Ovary (tissue), 9 donors: ENCODE data around the gene KHDRBS2. TPM values are rescaled to one million over a fixed set of nuclear protein-coding genes. Genes with fewer than 3 reads are reported as not detected.

Source experiments
- DNase-seq, 5 donors: peaks; one replicate each; pipeline ENCODE4 v3.0.0-alpha.2; 2019 to 2020
- H3K27ac ChIP-seq, 2 donors: fragments of 200-600 bp; one replicate each; pipeline versions ENCODE4 v1.5.1 to v1.8.0; 2019 to 2022
- H3K27me3 ChIP-seq: fragments of 200-600 bp; one replicate; pipeline ENCODE4 v1.8.0; 2022
- H3K36me3 ChIP-seq: fragments of 200-600 bp; sonication (generic); one replicate; pipeline ENCODE4 v1.5.1; 2019
- H3K4me1 ChIP-seq: one replicate; pipeline ENCODE4 v1.8.1; 2013; ENCODE audit warnings: mild to moderate bottlenecking, moderate library complexity; ENCODE audit not compliant: insufficient read depth
- H3K4me3 ChIP-seq: fragments of 200-600 bp; sonication (generic); one replicate; pipeline ENCODE4 v1.5.1; 2017
- H3K9me3 ChIP-seq, 2 donors: fragments of 200-600 bp in 1 of 2; sonication (generic) in 1 of 2; one replicate each; pipeline versions ENCODE4 v1.5.1 to v1.8.1; 2013 to 2019; ENCODE audit warnings: mild to moderate bottlenecking in 1 of 2, moderate library complexity in 1 of 2
- CTCF ChIP-seq, 3 donors: fragments of 450-650 bp in 2 of 3; fragments of 200-600 bp in 1 of 3; IDR thresholded peaks; one replicate each; pipeline versions ENCODE4 v1.5.1 to v1.8.0; 2016 to 2022; ENCODE audit warnings: antibody characterized with exemption in 3 of 3, mild to moderate bottlenecking in 1 of 3
- EP300 ChIP-seq: sonication (generic); formaldehyde crosslinking; IDR thresholded peaks from one replicate; pipeline ENCODE4 v1.6.1; 2017; ENCODE audit warnings: antibody characterized with exemption
- POLR2A ChIP-seq: fragments of 450-650 bp; IDR thresholded peaks from one replicate; pipeline ENCODE4 v1.6.1; 2017; ENCODE audit warnings: antibody characterized with exemption, mild to moderate bottlenecking, moderate library complexity
- WGBS, 3 donors: extraction: QIAGEN DNeasy Blood & Tissue Kit in 1 of 3; methylation state at CpG; one replicate each; pipeline versions ENCODE4 v1.1.5 to v1.1.7; 2013 to 2017; 5-methylcytosine and 5-hydroxymethylcytosine counted together
- intact Hi-C, 4 donors: fragments of 100-400 bp; cut with DNase I; formaldehyde crosslinking; loops; one replicate each; pipeline versions ENCODE4 v1.11.0 to v1.15.1; 2022 to 2023
- polyA plus RNA-seq, 2 donors: library from polyadenylated mRNA; stranded (reverse); fragments of 200-250 nt in 1 of 2; fragments of 350-450 nt in 1 of 2; fragmentation: Illumina TruSeq in 1 of 2; extraction: RNeasy Lipid Tissue Mini Kit (QIAGEN cat#74804) in 1 of 2; gene quantifications; one replicate each; pipeline ENCODE4 v1.2.3, GENCODE V29; 2013 to 2014
- total RNA-seq, 7 donors: library from RNA; depleted of rRNA in 2 of 7; stranded (reverse); fragments of >200 nt in 2 of 7; fragmentation: NEBNext Ultra II Directional in 3 of 7; extraction: Animal tissue kit (Norgen Biotek cat#: 25700) in 3 of 7; gene quantifications; one replicate each; pipeline versions ENCODE4 v1.1.0 to v1.2.4, GENCODE V29; 2016 to 2023
- donor health status: DM: no; HTN: no; CAD: no; lungs with moderate emphysema.
- donor health status: DM: no; HTN: no; CAD: no.
- donor health status: Bipolar disorder and iron deficiency.
- donor health status: DM: yes; HTN: yes; CAD: no.
- donor health status: DM: no; HTN: no; CAD: no.
- donor health status: DM: yes; HTN: yes; CAD: no.

KHDRBS2 gene
- total and polyA plus RNA-seq, 9 donors: 0.07 to 2.2 (median 0.23) TPM; not detected in 3

- Histone ChIP-seq H3K4me3 (no peak overlapping the region), H3K9me3 (no peaks in the 10 kb centered on the region), H3K27me3 (no peaks in the 10 kb centered on the region), H3K27ac (no peak overlapping the region), H3K4me1 (no peaks in the 10 kb centered on the region), H3K36me3 (no peaks in the 10 kb centered on the region)
- WGBS, 3 donors: 76 to 82% (median 78%) methylated on average over 4 of the region's 4 CpGs
- DNase-seq: peak in 1 of 5 donors; percentile 19
- intact Hi-C loops: no loop called here
- TF ChIP-seq POLR2A: no peak
- TF ChIP-seq CTCF (IDR thresholded peaks at IDR 0.05): no peak
- no peak for TF ChIP-seq EP300
Observed at GRCh38 chr6:61867635-61868034, 418.4 kb downstream of the KHDRBS2 start.

- intact Hi-C loops: no loop called here
- no peaks in the 10 kb centered on the region for H3K36me3 ChIP-seq
- H3K4me1 ChIP-seq: no peaks in the 10 kb centered on the region
- DNase-seq: no peak
- H3K4me3 ChIP-seq: no peak overlapping the region
- no peaks in the 10 kb centered on the region for H3K9me3 ChIP-seq
- TF ChIP-seq EP300 (no peak), POLR2A (no peak), CTCF (IDR thresholded peaks at IDR 0.05) (no peak)
- H3K27ac ChIP-seq: no peak overlapping the region
- H3K27me3 ChIP-seq: no peaks in the 10 kb centered on the region
- 77 to 88% (median 79%) methylated on average over 3 of the region's 3 CpGs for WGBS, 3 donors
Observed at GRCh38 chr6:61857541-61857940, 428.5 kb downstream of the KHDRBS2 start.

- intact Hi-C loops: no loop called here
- Histone ChIP-seq H3K4me3 (no peak overlapping the region), H3K27ac (no peak overlapping the region), H3K27me3 (no peaks in the 10 kb centered on the region), H3K36me3 (no peaks in the 10 kb centered on the region), H3K9me3 (no peaks in the 10 kb centered on the region), H3K4me1 (no peaks in the 10 kb centered on the region)
- DNase-seq: no peak
- no peak for TF ChIP-seq EP300
- no peak for TF ChIP-seq CTCF (IDR thresholded peaks at IDR 0.05)
- TF ChIP-seq POLR2A: no peak
Observed at GRCh38 chr6:61841958-61842357, 444.1 kb downstream of the KHDRBS2 start.

- TF ChIP-seq POLR2A (no peak), EP300 (no peak), CTCF (IDR thresholded peaks at IDR 0.05) (no peak)
- no peaks in the 10 kb centered on the region for H3K27me3 ChIP-seq
- no peaks in the 10 kb centered on the region for H3K36me3 ChIP-seq
- WGBS, 3 donors: 51 to 70% (median 60%) methylated on average over 2 of the region's 2 CpGs
- H3K9me3 ChIP-seq: no peaks in the 10 kb centered on the region
- H3K4me1 ChIP-seq: no peaks in the 10 kb centered on the region
- H3K4me3 ChIP-seq: no peak overlapping the region
- DNase-seq: no peak
- intact Hi-C loops: no loop called here
- no peak overlapping the region for H3K27ac ChIP-seq
Observed at GRCh38 chr6:61835237-61835636, 450.8 kb downstream of the KHDRBS2 start.
